Gastroesophageal sphincter (tissue), 3 donors: Measurements from ENCODE around the gene CYP2D6.
"Not testable (repeated sequence)": the region's sequence is repeated elsewhere in the genome, so short reads cannot be mapped to it uniquely, and the experiment has no call there.

Experiments used
- CTCF ChIP-seq, 4 experiments: fragments of 200-600 bp in 2 of 4; fragments of 450-650 bp in 2 of 4; sonication (generic) in 1 of 4; IDR thresholded peaks; one replicate each; pipeline ENCODE4 v1.5.1; 2017 to 2019; ENCODE audit warnings: antibody characterized with exemption in 4 of 4, mild to moderate bottlenecking in 2 of 4, moderate library complexity in 2 of 4
- POLR2AphosphoS5 ChIP-seq: sonication (generic); formaldehyde crosslinking; IDR thresholded peaks from one replicate; pipeline ENCODE4 v1.6.1; 2017; ENCODE audit warnings: antibody characterized with exemption

GRCh38 chr22:42104332-42104860, 26.2 kb downstream of the CYP2D6 start:
- not testable (repeated sequence) for TF ChIP-seq CTCF (IDR thresholded peaks at IDR 0.05); POLR2AphosphoS5
